WTC11 (cell line): ENCODE results near the gene SLC31A1. TPM values are rescaled to one million over a fixed set of nuclear protein-coding genes. Genes with fewer than 3 reads are reported as not detected.
"Not testable (repeated sequence)": the region's sequence is repeated elsewhere in the genome, so short reads cannot be mapped to it uniquely, and the experiment has no call there.

Experiments used
- ATAC-seq: fragments of 200-7000 bp; cut with Tn5 transposase; 2 replicates; pipeline ENCODE4 v1.10.0; 2021; ENCODE audit warnings: mild to moderate bottlenecking, moderate library complexity
- CTCF ChIA-PET: fragments of 300-600 bp; sonication (Branson Sonifier 250); formaldehyde crosslinking; loops from one replicate; lab custom pipeline; 2021; ENCODE audit warnings: antibody characterized with exemption; lab: Charles Lee
- POLR2A ChIA-PET: fragments of 350-600 bp; sonication (Branson Sonifier 250); formaldehyde crosslinking; loops from one replicate; lab custom pipeline; 2021; ENCODE audit warnings: antibody characterized with exemption; lab: Charles Lee
- DNase-seq: peaks from one replicate; pipeline ENCODE4 v3.0.0; 2021; ENCODE audit warnings: low spot score
- H3K27ac Mint-ChIP-seq: 2 replicates; pipeline ENCODE4 v1.8.0; 2021; ENCODE audit warnings: mixed read lengths
- H3K27me3 Mint-ChIP-seq: 2 replicates; pipeline ENCODE4 v1.8.0; 2021; ENCODE audit warnings: low read depth, mild to moderate bottlenecking, moderate library complexity, mixed read lengths
- H3K36me3 Mint-ChIP-seq: 2 replicates; pipeline ENCODE4 v1.8.0; 2021; ENCODE audit warnings: mixed read lengths
- H3K4me1 Mint-ChIP-seq: 2 replicates; pipeline ENCODE4 v1.8.0; 2022; ENCODE audit warnings: mixed read lengths
- H3K4me3 Mint-ChIP-seq: 2 replicates; pipeline ENCODE4 v1.8.0; 2021; ENCODE audit warnings: mild to moderate bottlenecking, moderate library complexity, mixed read lengths
- H3K9me3 Mint-ChIP-seq: 2 replicates; pipeline ENCODE4 v1.8.0; 2021; ENCODE audit warnings: mixed read lengths
- ATF1 ChIP-seq: sonication (generic); formaldehyde crosslinking; IDR thresholded peaks from 2 replicates; pipeline ENCODE4 v1.8.1; 2023; ENCODE audit warnings: mild to moderate bottlenecking, moderate library complexity, missing genetic modification reagents
- CBFB ChIP-seq: sonication (generic); formaldehyde crosslinking; IDR thresholded peaks from 2 replicates; pipeline ENCODE4 v1.8.1; 2022; ENCODE audit warnings: mild to moderate bottlenecking, low read depth, missing genetic modification reagents
- ELF4 ChIP-seq: sonication (generic); formaldehyde crosslinking; IDR thresholded peaks from 2 replicates; pipeline ENCODE4 v1.8.1; 2022; ENCODE audit warnings: low read depth, mild to moderate bottlenecking, moderate library complexity, missing genetic modification reagents
- FOXK1 ChIP-seq: sonication (generic); formaldehyde crosslinking; IDR thresholded peaks from 2 replicates; pipeline ENCODE4 v1.8.0; 2022; ENCODE audit warnings: mild to moderate bottlenecking, moderate library complexity, missing genetic modification reagents
- GRHL2 ChIP-seq: fragments of 250-450 bp; sonication (Bioruptor Pico); IDR thresholded peaks from 2 replicates; pipeline ENCODE4 v1.8.0; 2022; ENCODE audit warnings: mild to moderate bottlenecking, moderate library complexity; ENCODE audit not compliant: insufficient replicate concordance, severe bottlenecking
- JAZF1 ChIP-seq: fragments of 250-450 bp; sonication (Bioruptor Pico); IDR thresholded peaks from 2 replicates; pipeline ENCODE4 v1.9.0; 2021; ENCODE audit warnings: moderate library complexity, mild to moderate bottlenecking, inconsistent platforms
- MXD4 ChIP-seq: fragments of 250-450 bp; sonication (Bioruptor Pico); IDR thresholded peaks from 2 replicates; pipeline ENCODE4 v1.8.0; 2021; ENCODE audit warnings: mild to moderate bottlenecking, moderate library complexity, borderline replicate concordance
- NFE2L1 ChIP-seq: sonication (generic); formaldehyde crosslinking; IDR thresholded peaks from 2 replicates; pipeline ENCODE4 v1.8.1; 2023; ENCODE audit warnings: missing genetic modification reagents
- RELA ChIP-seq: sonication (generic); formaldehyde crosslinking; IDR thresholded peaks from 2 replicates; pipeline ENCODE4 v1.8.1; 2022; ENCODE audit warnings: missing genetic modification reagents, mild to moderate bottlenecking, borderline replicate concordance
- RORB ChIP-seq: fragments of 250-450 bp; sonication (Bioruptor Pico); IDR thresholded peaks from 2 replicates; pipeline ENCODE4 v1.9.0; 2021; ENCODE audit warnings: mild to moderate bottlenecking
- SOX15 ChIP-seq: fragments of 250-450 bp; sonication (Bioruptor Pico); IDR thresholded peaks from 2 replicates; pipeline ENCODE4 v1.9.0; 2021; ENCODE audit warnings: mild to moderate bottlenecking
- TEAD4 ChIP-seq: sonication (generic); formaldehyde crosslinking; IDR thresholded peaks from 2 replicates; pipeline ENCODE4 v1.8.0; 2022; ENCODE audit warnings: mild to moderate bottlenecking, missing genetic modification reagents
- ZBTB21 ChIP-seq: sonication (generic); formaldehyde crosslinking; IDR thresholded peaks from 2 replicates; pipeline ENCODE4 v1.8.1; 2023; ENCODE audit warnings: mild to moderate bottlenecking, missing genetic modification reagents, borderline replicate concordance
- ZNF416 ChIP-seq: fragments of 250-450 bp; sonication (Bioruptor Pico); IDR thresholded peaks from 2 replicates; pipeline ENCODE4 v1.9.0; 2021; ENCODE audit warnings: mild to moderate bottlenecking, inconsistent platforms
- total RNA-seq: library from RNA; stranded (reverse); gene quantifications from 3 replicates; pipeline ENCODE4 v1.2.3, GENCODE V29; 2021
- TF ChIP-seq, protein P1 (sequence below): sonication (generic); formaldehyde crosslinking; conservative IDR thresholded peaks from 2 replicates; pipeline ENCODE4 v1.8.1; 2023; ENCODE audit warnings: mild to moderate bottlenecking, low read depth, missing genetic modification reagents, moderate library complexity
- TF ChIP-seq, protein P2 (sequence below): fragments of 250-450 bp; sonication (Bioruptor Pico); IDR thresholded peaks from 2 replicates; pipeline ENCODE4 v1.9.0; 2021; ENCODE audit warnings: moderate library complexity, mild to moderate bottlenecking, inconsistent platforms, borderline replicate concordance
- TF ChIP-seq, protein P3 (sequence below): sonication (generic); formaldehyde crosslinking; IDR thresholded peaks from 2 replicates; pipeline ENCODE4 v1.8.1; 2022; ENCODE audit warnings: low read depth, mild to moderate bottlenecking, moderate library complexity, missing genetic modification reagents, borderline replicate concordance
- TF ChIP-seq, protein P4 (sequence below): fragments of 250-450 bp; sonication (Bioruptor Pico); IDR thresholded peaks from 2 replicates; pipeline ENCODE4 v1.9.0; 2021; ENCODE audit warnings: mild to moderate bottlenecking, borderline replicate concordance
- TF ChIP-seq, protein P5 (sequence below): fragments of 250-450 bp; sonication (Bioruptor Pico); IDR thresholded peaks from 2 replicates; pipeline ENCODE4 v1.8.0; 2021; ENCODE audit warnings: mild to moderate bottlenecking

SLC31A1 gene
- total RNA-seq, 1 experiment from 2014 or later, result 43.9 TPM

DNA sequence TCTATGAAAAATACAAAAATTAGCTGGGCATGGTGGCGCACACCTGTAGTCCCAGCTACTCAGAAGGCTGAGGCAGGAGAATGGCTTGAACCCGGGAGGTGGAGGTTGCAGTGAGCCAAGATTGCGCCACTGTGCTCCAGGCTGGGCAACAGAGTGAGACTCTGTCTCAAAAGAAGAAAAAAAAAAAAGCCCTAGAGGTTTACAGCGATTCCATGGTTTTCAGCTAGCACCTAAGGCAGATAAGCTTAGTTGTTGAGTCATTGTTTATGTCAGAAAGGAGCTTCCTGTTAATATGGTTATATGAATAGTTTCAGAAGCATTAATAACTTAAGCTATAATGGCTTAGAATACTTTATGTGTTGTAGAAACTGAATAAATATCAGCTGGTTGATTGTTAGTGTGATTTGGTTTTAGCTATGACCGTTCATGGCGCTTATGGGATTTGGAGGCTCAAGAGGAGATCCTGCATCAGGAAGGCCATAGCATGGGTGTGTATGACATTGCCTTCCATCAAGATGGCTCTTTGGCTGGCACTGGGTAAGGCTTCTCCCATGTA lies 68.8 kb downstream of the SLC31A1 start:
- ChIA-PET CTCF (no interaction called here), POLR2A (no interaction called here)
- Mint-ChIP-seq H3K4me1 (no peaks in the 10 kb centered on the region), H3K27ac (no peak overlapping the region), H3K27me3 (no peaks in the 10 kb centered on the region), H3K4me3 (no peak overlapping the region), H3K9me3 (no peaks in the 10 kb centered on the region), H3K36me3 (peaks cover 70% of the 10 kb centered on the region)
- DNase-seq (no peak), ATAC-seq (no peak)
- TF ChIP-seq ZNF416 (CRISPR knock-in tag) (no peak), GRHL2 (CRISPR knock-in tag) (no peak), FOXK1 (CRISPR knock-in tag) (no peak), MXD4 (CRISPR knock-in tag) (no peak), ZBTB21 (no peak), ATF1 (no peak), CBFB (no peak)
- TF ChIP-seq, protein P1, sequence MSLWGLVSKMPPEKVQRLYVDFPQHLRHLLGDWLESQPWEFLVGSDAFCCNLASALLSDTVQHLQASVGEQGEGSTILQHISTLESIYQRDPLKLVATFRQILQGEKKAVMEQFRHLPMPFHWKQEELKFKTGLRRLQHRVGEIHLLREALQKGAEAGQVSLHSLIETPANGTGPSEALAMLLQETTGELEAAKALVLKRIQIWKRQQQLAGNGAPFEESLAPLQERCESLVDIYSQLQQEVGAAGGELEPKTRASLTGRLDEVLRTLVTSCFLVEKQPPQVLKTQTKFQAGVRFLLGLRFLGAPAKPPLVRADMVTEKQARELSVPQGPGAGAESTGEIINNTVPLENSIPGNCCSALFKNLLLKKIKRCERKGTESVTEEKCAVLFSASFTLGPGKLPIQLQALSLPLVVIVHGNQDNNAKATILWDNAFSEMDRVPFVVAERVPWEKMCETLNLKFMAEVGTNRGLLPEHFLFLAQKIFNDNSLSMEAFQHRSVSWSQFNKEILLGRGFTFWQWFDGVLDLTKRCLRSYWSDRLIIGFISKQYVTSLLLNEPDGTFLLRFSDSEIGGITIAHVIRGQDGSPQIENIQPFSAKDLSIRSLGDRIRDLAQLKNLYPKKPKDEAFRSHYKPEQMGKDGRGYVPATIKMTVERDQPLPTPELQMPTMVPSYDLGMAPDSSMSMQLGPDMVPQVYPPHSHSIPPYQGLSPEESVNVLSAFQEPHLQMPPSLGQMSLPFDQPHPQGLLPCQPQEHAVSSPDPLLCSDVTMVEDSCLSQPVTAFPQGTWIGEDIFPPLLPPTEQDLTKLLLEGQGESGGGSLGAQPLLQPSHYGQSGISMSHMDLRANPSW (CRISPR knock-in tag), result no peak
- TF ChIP-seq, protein P2, sequence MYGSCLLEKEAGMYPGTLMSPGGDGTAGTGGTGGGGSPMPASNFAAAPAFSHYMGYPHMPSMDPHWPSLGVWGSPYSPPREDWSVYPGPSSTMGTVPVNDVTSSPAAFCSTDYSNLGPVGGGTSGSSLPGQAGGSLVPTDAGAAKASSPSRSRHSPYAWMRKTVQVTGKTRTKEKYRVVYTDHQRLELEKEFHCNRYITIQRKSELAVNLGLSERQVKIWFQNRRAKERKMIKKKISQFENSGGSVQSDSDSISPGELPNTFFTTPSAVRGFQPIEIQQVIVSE (CRISPR knock-in tag), result no peak
- TF ChIP-seq, protein P3, sequence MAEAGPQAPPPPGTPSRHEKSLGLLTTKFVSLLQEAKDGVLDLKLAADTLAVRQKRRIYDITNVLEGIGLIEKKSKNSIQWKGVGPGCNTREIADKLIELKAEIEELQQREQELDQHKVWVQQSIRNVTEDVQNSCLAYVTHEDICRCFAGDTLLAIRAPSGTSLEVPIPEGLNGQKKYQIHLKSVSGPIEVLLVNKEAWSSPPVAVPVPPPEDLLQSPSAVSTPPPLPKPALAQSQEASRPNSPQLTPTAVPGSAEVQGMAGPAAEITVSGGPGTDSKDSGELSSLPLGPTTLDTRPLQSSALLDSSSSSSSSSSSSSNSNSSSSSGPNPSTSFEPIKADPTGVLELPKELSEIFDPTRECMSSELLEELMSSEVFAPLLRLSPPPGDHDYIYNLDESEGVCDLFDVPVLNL (CRISPR knock-in tag), result no peak
- TF ChIP-seq, protein P4, sequence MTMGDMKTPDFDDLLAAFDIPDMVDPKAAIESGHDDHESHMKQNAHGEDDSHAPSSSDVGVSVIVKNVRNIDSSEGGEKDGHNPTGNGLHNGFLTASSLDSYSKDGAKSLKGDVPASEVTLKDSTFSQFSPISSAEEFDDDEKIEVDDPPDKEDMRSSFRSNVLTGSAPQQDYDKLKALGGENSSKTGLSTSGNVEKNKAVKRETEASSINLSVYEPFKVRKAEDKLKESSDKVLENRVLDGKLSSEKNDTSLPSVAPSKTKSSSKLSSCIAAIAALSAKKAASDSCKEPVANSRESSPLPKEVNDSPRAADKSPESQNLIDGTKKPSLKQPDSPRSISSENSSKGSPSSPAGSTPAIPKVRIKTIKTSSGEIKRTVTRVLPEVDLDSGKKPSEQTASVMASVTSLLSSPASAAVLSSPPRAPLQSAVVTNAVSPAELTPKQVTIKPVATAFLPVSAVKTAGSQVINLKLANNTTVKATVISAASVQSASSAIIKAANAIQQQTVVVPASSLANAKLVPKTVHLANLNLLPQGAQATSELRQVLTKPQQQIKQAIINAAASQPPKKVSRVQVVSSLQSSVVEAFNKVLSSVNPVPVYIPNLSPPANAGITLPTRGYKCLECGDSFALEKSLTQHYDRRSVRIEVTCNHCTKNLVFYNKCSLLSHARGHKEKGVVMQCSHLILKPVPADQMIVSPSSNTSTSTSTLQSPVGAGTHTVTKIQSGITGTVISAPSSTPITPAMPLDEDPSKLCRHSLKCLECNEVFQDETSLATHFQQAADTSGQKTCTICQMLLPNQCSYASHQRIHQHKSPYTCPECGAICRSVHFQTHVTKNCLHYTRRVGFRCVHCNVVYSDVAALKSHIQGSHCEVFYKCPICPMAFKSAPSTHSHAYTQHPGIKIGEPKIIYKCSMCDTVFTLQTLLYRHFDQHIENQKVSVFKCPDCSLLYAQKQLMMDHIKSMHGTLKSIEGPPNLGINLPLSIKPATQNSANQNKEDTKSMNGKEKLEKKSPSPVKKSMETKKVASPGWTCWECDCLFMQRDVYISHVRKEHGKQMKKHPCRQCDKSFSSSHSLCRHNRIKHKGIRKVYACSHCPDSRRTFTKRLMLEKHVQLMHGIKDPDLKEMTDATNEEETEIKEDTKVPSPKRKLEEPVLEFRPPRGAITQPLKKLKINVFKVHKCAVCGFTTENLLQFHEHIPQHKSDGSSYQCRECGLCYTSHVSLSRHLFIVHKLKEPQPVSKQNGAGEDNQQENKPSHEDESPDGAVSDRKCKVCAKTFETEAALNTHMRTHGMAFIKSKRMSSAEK (CRISPR knock-in tag), result no peak

DNA sequence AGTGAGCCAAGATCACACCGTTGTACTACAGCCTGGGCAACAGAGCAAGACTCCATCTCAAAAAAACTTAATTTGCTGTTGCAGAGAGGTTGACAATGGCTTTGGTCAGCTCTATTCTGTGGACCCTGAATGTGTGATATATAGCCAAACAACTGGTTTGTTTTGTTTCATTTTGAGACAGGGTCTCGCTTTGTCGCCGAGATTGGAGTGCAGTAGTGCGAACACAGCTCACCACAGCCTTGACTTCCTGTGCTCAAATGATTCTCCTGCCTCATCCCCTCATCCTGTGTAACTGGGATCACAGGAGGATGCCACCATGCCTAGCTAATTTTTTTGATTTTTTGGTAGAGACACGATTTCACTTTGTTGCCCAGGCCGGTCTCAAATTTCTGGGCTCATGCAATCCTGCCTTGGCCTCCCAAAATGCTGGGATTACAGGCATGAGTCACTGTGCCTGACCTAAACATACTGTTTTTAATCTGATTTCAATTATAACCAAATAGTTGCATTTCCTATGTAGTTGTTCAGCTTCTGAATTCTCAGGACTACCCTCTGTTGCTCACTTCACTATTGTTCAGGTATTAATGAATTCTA lies 72.0 kb downstream of the SLC31A1 start:
- ChIA-PET CTCF (no interaction called here), POLR2A (no interaction called here)
- DNase-seq (no peak), ATAC-seq (no peak)
- Mint-ChIP-seq H3K27me3 (no peaks in the 10 kb centered on the region), H3K4me1 (no peaks in the 10 kb centered on the region), H3K4me3 (no peak overlapping the region), H3K27ac (no peak overlapping the region), H3K9me3 (no peaks in the 10 kb centered on the region), H3K36me3 (peaks cover 45% of the 10 kb centered on the region)
- TF ChIP-seq JAZF1 (CRISPR knock-in tag) (no peak), RORB (CRISPR knock-in tag) (no peak), SOX15 (no peak), NFE2L1 (CRISPR knock-in tag) (no peak), ELF4 (CRISPR knock-in tag) (no peak), GRHL2 (CRISPR knock-in tag) (no peak), RELA (CRISPR knock-in tag) (no peak), TEAD4 (no peak)
- TF ChIP-seq, protein P1 (CRISPR knock-in tag), result no peak
- TF ChIP-seq, protein P5, sequence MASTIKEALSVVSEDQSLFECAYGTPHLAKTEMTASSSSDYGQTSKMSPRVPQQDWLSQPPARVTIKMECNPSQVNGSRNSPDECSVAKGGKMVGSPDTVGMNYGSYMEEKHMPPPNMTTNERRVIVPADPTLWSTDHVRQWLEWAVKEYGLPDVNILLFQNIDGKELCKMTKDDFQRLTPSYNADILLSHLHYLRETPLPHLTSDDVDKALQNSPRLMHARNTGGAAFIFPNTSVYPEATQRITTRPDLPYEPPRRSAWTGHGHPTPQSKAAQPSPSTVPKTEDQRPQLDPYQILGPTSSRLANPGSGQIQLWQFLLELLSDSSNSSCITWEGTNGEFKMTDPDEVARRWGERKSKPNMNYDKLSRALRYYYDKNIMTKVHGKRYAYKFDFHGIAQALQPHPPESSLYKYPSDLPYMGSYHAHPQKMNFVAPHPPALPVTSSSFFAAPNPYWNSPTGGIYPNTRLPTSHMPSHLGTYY (CRISPR knock-in tag), result no peak

DNA sequence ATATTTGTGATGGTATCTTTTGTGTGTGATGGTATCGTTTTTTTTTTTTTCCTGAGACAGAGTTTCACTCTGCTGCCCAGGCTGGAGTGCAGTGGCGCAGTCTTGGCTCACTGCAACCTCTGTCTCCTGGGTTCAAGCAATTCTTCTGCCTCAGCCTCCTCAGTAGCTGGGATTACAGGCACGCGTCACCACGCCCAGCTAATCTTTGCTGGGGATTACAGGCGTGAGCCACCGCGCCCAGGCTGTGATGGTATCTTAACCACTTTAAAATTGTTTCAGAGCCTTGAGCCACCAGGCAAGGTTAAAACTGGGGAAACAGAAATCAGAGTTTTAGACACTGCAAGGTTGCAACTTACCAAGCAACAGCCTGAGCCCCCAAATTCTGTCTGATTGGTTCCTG lies 74.9 kb downstream of the SLC31A1 start:
- H3K36me3 Mint-ChIP-seq, result peaks cover 18% of the 10 kb centered on the region
- ATAC-seq, H3K4me1 Mint-ChIP-seq, H3K27me3 Mint-ChIP-seq, H3K4me3 Mint-ChIP-seq, H3K9me3 Mint-ChIP-seq, DNase-seq, H3K27ac Mint-ChIP-seq: not testable (repeated sequence)
- CTCF ChIA-PET, result interaction anchor here (0.6 to 2.4 kb wide), 7 partner anchors 14 to 812 kb away, joined by 3 to 12 read pairs (median 3); partner anchors contain the start of genes ALAD, CDC26 and PRPF4
- POLR2A ChIA-PET, result interaction anchor here (0.6 kb wide), 1 partner anchor 24 kb away, joined by 5 read pairs; no protein-coding TSS in a partner anchor
